ENCODE data around the gene LIN37.

DNA sequence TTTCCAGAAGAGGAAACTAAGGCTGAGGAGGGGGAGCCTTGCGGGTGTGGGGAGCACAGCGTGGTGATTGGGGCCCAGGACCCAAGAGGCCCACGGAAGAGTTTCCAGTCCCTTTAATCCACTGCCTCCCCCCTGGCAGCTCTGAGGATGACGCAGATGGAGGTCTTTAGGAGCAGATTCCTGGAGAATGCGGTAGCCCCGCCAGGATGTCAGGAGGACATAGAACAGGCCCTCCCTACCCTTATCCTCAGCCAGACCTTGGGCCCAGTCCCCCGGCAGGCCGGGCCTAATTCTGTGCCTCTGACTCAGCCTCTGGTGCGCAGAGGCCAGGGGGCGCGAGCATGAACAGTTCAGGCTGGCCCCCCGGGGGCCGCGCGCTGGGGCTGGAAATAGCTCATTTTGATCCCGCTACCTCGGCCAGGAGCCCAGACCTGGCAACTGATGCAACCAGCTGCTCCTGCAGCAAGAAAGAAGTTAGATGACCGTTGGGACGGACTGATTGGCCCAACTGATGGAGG lies 8.9 kb downstream of the LIN37 start:
- TF ChIP-seq POLR2A (IDR thresholded peaks at IDR 0.05) = peak; percentile 15 to 72
- TF ChIP-seq, protein P1, sequence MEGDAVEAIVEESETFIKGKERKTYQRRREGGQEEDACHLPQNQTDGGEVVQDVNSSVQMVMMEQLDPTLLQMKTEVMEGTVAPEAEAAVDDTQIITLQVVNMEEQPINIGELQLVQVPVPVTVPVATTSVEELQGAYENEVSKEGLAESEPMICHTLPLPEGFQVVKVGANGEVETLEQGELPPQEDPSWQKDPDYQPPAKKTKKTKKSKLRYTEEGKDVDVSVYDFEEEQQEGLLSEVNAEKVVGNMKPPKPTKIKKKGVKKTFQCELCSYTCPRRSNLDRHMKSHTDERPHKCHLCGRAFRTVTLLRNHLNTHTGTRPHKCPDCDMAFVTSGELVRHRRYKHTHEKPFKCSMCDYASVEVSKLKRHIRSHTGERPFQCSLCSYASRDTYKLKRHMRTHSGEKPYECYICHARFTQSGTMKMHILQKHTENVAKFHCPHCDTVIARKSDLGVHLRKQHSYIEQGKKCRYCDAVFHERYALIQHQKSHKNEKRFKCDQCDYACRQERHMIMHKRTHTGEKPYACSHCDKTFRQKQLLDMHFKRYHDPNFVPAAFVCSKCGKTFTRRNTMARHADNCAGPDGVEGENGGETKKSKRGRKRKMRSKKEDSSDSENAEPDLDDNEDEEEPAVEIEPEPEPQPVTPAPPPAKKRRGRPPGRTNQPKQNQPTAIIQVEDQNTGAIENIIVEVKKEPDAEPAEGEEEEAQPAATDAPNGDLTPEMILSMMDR (IDR thresholded peaks at IDR 0.05) = peak in 2 of 4 experiments; percentile 8 to 16
